A549 (cell line): ENCODE measurements around the gene ARHGEF16.

Source experiments
- BHLHE40 ChIP-seq: IDR thresholded peaks from 2 replicates; pipeline ENCODE4 v1.6.1; 2012; ENCODE audit warnings: low read depth, low read length, inconsistent platforms
- CEBPB ChIP-seq, 2 experiments: fragments of >200 bp in 1 of 2; sonication (Bioruptor Twin) in 1 of 2; formaldehyde crosslinking in 1 of 2; IDR thresholded peaks; 2 replicates each; pipeline ENCODE4 v1.6.1; 2012 to 2016
- EP300 ChIP-seq, 2 experiments: fragments of >200 bp; sonication (Bioruptor Twin); formaldehyde crosslinking; IDR thresholded peaks; 2 replicates in 1 of 2; 3 replicates in 1 of 2; pipeline ENCODE4 v1.6.1; 2016 to 2017
- FOSL2 ChIP-seq, 2 experiments: fragments of 450-650 bp in 1 of 2; fragments of >200 bp in 1 of 2; sonication (Bioruptor Twin) in 1 of 2; formaldehyde crosslinking; IDR thresholded peaks; 2 replicates each; pipeline versions ENCODE4 v1.5.0 to v1.6.1; 2016 to 2020; ENCODE audit warnings: mild to moderate bottlenecking in 1 of 2, moderate library complexity in 1 of 2
- MAFK ChIP-seq: fragments of 450-650 bp; IDR thresholded peaks from 2 replicates; pipeline ENCODE4 v1.6.1; 2014; ENCODE audit not compliant: partially characterized antibody
- POLR2A ChIP-seq: IDR thresholded peaks from 2 replicates; pipeline ENCODE4 v1.6.1; 2012; ENCODE audit warnings: mild to moderate bottlenecking, low read length
- TF ChIP-seq, protein P1 (sequence below): fragments of >200 bp; sonication (Bioruptor Twin); formaldehyde crosslinking; IDR thresholded peaks from 3 replicates; pipeline ENCODE4 v1.5.1; 2016

DNA sequence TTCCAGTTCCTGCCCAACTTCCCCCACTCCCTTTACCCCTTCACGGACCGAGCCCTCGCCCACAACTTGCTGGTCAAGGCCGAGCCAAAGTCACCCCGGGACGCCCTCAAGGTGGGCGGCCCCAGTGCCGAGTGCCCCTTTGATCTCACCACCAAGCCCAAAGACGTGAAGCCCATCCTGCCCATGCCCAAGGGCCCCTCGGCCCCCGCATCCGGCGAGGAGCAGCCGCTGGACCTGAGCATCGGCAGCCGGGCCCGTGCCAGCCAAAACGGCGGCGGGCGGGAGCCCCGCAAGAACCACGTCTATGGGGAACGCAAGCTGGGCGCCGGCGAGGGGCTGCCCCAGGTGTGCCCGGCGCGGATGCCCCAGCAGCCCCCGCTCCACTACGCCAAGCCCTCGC, 42.1 kb upstream of the ARHGEF16 start:
- TF ChIP-seq EP300 (IDR thresholded peaks at IDR 0.05) (no peak), MAFK (no peak), BHLHE40 (no peak), POLR2A (no peak), CEBPB (IDR thresholded peaks at IDR 0.05) (no peak), FOSL2 (IDR thresholded peaks at IDR 0.05) (no peak), FOSL2 (CRISPR knock-in tag; IDR thresholded peaks at IDR 0.05) (no peak)
- TF ChIP-seq, protein P1, sequence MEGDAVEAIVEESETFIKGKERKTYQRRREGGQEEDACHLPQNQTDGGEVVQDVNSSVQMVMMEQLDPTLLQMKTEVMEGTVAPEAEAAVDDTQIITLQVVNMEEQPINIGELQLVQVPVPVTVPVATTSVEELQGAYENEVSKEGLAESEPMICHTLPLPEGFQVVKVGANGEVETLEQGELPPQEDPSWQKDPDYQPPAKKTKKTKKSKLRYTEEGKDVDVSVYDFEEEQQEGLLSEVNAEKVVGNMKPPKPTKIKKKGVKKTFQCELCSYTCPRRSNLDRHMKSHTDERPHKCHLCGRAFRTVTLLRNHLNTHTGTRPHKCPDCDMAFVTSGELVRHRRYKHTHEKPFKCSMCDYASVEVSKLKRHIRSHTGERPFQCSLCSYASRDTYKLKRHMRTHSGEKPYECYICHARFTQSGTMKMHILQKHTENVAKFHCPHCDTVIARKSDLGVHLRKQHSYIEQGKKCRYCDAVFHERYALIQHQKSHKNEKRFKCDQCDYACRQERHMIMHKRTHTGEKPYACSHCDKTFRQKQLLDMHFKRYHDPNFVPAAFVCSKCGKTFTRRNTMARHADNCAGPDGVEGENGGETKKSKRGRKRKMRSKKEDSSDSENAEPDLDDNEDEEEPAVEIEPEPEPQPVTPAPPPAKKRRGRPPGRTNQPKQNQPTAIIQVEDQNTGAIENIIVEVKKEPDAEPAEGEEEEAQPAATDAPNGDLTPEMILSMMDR = no peak
